Fibroblast of lung (primary cell): ENCODE measurements around the gene HCFC1R1.

Source experiments
- CTCF ChIP-seq, 2 donors: IDR thresholded peaks in 1 of 2; conservative IDR thresholded peaks in 1 of 2; 1 replicate in 1 of 2; 2 replicates in 1 of 2; pipeline ENCODE4 v1.5.1; 2011 to 2012; ENCODE audit warnings: low read length in 2 of 2, control low read depth in 1 of 2, inconsistent platforms in 1 of 2, low read depth in 1 of 2, mild to moderate bottlenecking in 1 of 2
- EZH2 ChIP-seq: IDR thresholded peaks from 2 replicates; pipeline ENCODE4 v1.5.1; 2012; ENCODE audit warnings: low read length, control low read depth, mild to moderate bottlenecking; ENCODE audit errors: missing control alignments

GRCh38 chr16:3027489-3027795, 3.7 kb upstream of the HCFC1R1 start:
- TF ChIP-seq CTCF (conservative IDR thresholded peaks at IDR 0.05 in 1 of 2, IDR thresholded peaks at IDR 0.05 in 1 of 2; ENCODE audit: low read depth in 1 of 2, low read length in 2 of 2) (no peak), EZH2 (no peak)
